H1 (cell line): ENCODE measurements around the gene PTPN1. TPM values are rescaled to one million over a fixed set of nuclear protein-coding genes. Genes with fewer than 3 reads are reported as not detected.

Source experiments
- CTCF ChIA-PET: fragments of 300-600 bp; sonication (Branson Sonifier 250); formaldehyde crosslinking; loops from one replicate; lab custom pipeline; 2021; ENCODE audit not compliant: partially characterized antibody; lab: Charles Lee
- POLR2A ChIA-PET: fragments of 300-600 bp; sonication (Branson Sonifier 250); formaldehyde crosslinking; loops from one replicate; lab custom pipeline; 2021; ENCODE audit warnings: inconsistent platforms; ENCODE audit not compliant: partially characterized antibody; lab: Charles Lee
- DNase-seq, 2 experiments: peaks; one replicate each; pipeline versions ENCODE4 v3.0.0 to v3.0.0-alpha.2; 2010 to 2022; ENCODE audit warnings: low spot score in 2 of 2, low read depth in 1 of 2, mixed read lengths in 1 of 2
- FAIRE-seq: peaks from 2 replicates; lab custom pipeline; 2011; peaks lifted over from hg19 to GRCh38; lab: Jason Lieb, UNC
- H2AFZ ChIP-seq: 2 replicates; pipeline ENCODE4 v1.8.1; 2012; ENCODE audit warnings: low read length, inconsistent platforms
- H2AK5ac ChIP-seq: 2 replicates; pipeline ENCODE4 v1.6.1; 2013; ENCODE audit warnings: low read depth, low read length
- H2BK120ac ChIP-seq: replicated peaks from 2 replicates; pipeline ENCODE3; 2013; ENCODE audit warnings: low read depth, low read length, inconsistent platforms
- H2BK12ac ChIP-seq: 2 replicates; pipeline ENCODE4 v1.6.1; 2013; ENCODE audit warnings: low read depth, low read length
- H2BK15ac ChIP-seq: 2 replicates; pipeline ENCODE4 v1.6.1; 2013; ENCODE audit warnings: low read length
- H2BK20ac ChIP-seq: 2 replicates; pipeline ENCODE4 v1.6.1; 2013; ENCODE audit warnings: low read length
- H2BK5ac ChIP-seq: 2 replicates; pipeline ENCODE4 v1.6.1; 2013; ENCODE audit warnings: low read depth, low read length
- H3K14ac ChIP-seq: 2 replicates; pipeline ENCODE4 v1.6.1; 2013; ENCODE audit warnings: inconsistent platforms; ENCODE audit not compliant: insufficient read length
- H3K18ac ChIP-seq: 2 replicates; pipeline ENCODE4 v1.6.1; 2013; ENCODE audit warnings: low read length; ENCODE audit errors: extremely low read depth
- H3K23ac ChIP-seq: 2 replicates; pipeline ENCODE4 v1.6.1; 2013; ENCODE audit warnings: inconsistent platforms; ENCODE audit not compliant: insufficient read length
- H3K23me2 ChIP-seq: 2 replicates; pipeline ENCODE4 v1.6.1; 2013; ENCODE audit warnings: low read depth, low read length
- H3K27ac ChIP-seq: 2 replicates; pipeline ENCODE4 v1.6.1; 2011; ENCODE audit warnings: low read depth, low read length, inconsistent platforms
- H3K27me3 ChIP-seq, 4 experiments: replicated peaks in 1 of 4; 1 replicate in 1 of 4; 2 replicates in 3 of 4; pipeline versions ENCODE4 v1.6.1 to v1.8.1; 2011 to 2013; ENCODE audit warnings: low read length in 3 of 4, mild to moderate bottlenecking in 3 of 4, inconsistent platforms in 2 of 4, mixed read lengths in 2 of 4, moderate library complexity in 1 of 4; ENCODE audit not compliant: control insufficient read depth in 3 of 4, insufficient read depth in 3 of 4; ENCODE audit errors: extremely low read depth in 1 of 4
- H3K36me3 ChIP-seq, 4 experiments: 2 replicates each; pipeline versions ENCODE4 v1.6.1 to v1.8.1; 2011 to 2013; ENCODE audit warnings: mild to moderate bottlenecking in 4 of 4, low read length in 3 of 4, moderate library complexity in 2 of 4, control low read depth in 1 of 4, inconsistent platforms in 1 of 4; ENCODE audit not compliant: insufficient read depth in 4 of 4, control insufficient read depth in 2 of 4
- H3K4ac ChIP-seq: replicated peaks from 2 replicates; pipeline ENCODE3; 2013; ENCODE audit warnings: low read length, low read depth, mixed read lengths, inconsistent platforms; ENCODE audit not compliant: insufficient read length
- H3K4me1 ChIP-seq, 4 experiments: replicated peaks in 1 of 4; 1 replicate in 1 of 4; 2 replicates in 3 of 4; pipeline versions ENCODE4 v1.6.1 to v1.8.1; 2011 to 2013; ENCODE audit warnings: low read length in 3 of 4, inconsistent platforms in 2 of 4, mixed read lengths in 1 of 4; ENCODE audit not compliant: insufficient read depth in 4 of 4, control insufficient read depth in 3 of 4
- H3K4me2 ChIP-seq, 2 experiments: 2 replicates each; pipeline versions ENCODE4 v1.6.1 to v1.8.1; 2011 to 2013; ENCODE audit warnings: low read depth in 2 of 2, low read length in 2 of 2, control low read depth in 1 of 2, inconsistent platforms in 1 of 2, mild to moderate bottlenecking in 1 of 2; ENCODE audit not compliant: insufficient read depth in 1 of 2
- H3K4me3 ChIP-seq, 4 experiments: fragments of 200-600, 300-600 bp in 1 of 4; sonication (generic), shearing (Covaris generic), sonication (Bioruptor Twin) in 1 of 4; 2 replicates each; pipeline versions ENCODE4 v1.5.1 to v1.8.1; 2011 to 2016; ENCODE audit warnings: low read length in 4 of 4, low read depth in 3 of 4, control low read depth in 2 of 4, inconsistent platforms in 2 of 4, mild to moderate bottlenecking in 2 of 4, mixed read lengths in 1 of 4, moderate library complexity in 1 of 4; ENCODE audit not compliant: insufficient read depth in 2 of 4; ENCODE audit errors: extremely low read depth in 1 of 4
- H3K56ac ChIP-seq: replicated peaks from 2 replicates; pipeline ENCODE3; 2013; ENCODE audit warnings: low read depth, mild to moderate bottlenecking, mixed read lengths, low read length, inconsistent platforms; ENCODE audit not compliant: insufficient read length
- H3K79me1 ChIP-seq: 2 replicates; pipeline ENCODE4 v1.6.1; 2013; ENCODE audit warnings: low read depth, low read length, control low read depth
- H3K79me2 ChIP-seq, 2 experiments: 2 replicates each; pipeline versions ENCODE4 v1.6.1 to v1.8.1; 2012 to 2013; ENCODE audit warnings: low read length in 2 of 2, mild to moderate bottlenecking in 2 of 2, inconsistent platforms in 1 of 2; ENCODE audit not compliant: insufficient read depth in 2 of 2, control insufficient read depth in 1 of 2
- H3K9ac ChIP-seq, 4 experiments: replicated peaks in 1 of 4; 1 replicate in 1 of 4; 2 replicates in 3 of 4; pipeline versions ENCODE4 v1.6.1 to v1.8.1; 2011 to 2013; ENCODE audit warnings: low read depth in 3 of 4, low read length in 3 of 4, control low read depth in 2 of 4, mild to moderate bottlenecking in 2 of 4, moderate library complexity in 2 of 4, inconsistent platforms in 1 of 4; ENCODE audit errors: extremely low read depth in 1 of 4
- H3K9me3 ChIP-seq, 2 experiments: 2 replicates each; pipeline versions ENCODE4 v1.6.1 to v1.8.1; 2012 to 2013; ENCODE audit warnings: mild to moderate bottlenecking in 2 of 2, moderate library complexity in 2 of 2, control low read depth in 1 of 2, inconsistent platforms in 1 of 2, low read depth in 1 of 2, low read length in 1 of 2, mixed read lengths in 1 of 2; ENCODE audit not compliant: insufficient read depth in 2 of 2
- H4K20me1 ChIP-seq, 2 experiments: replicated peaks in 1 of 2; 2 replicates each; pipeline versions ENCODE3 to v1.8.1; 2011 to 2013; ENCODE audit warnings: inconsistent platforms in 2 of 2, low read length in 2 of 2, mild to moderate bottlenecking in 1 of 2; ENCODE audit not compliant: insufficient read depth in 2 of 2, control insufficient read depth in 1 of 2
- H4K5ac ChIP-seq: 2 replicates; pipeline ENCODE4 v1.6.1; 2013; ENCODE audit warnings: low read length, low read depth, mixed read lengths, inconsistent platforms; ENCODE audit not compliant: insufficient read length
- H4K8ac ChIP-seq: 2 replicates; pipeline ENCODE4 v1.8.0; 2013; ENCODE audit warnings: mild to moderate bottlenecking, moderate library complexity, low read length, inconsistent platforms; ENCODE audit not compliant: insufficient read depth; ENCODE audit errors: extremely low read depth
- H4K91ac ChIP-seq: replicated peaks from 2 replicates; pipeline ENCODE3; 2013; ENCODE audit warnings: low read length, mixed read lengths, inconsistent platforms; ENCODE audit not compliant: insufficient read length
- BRCA1 ChIP-seq: IDR thresholded peaks from 2 replicates; pipeline ENCODE4 v1.6.1; 2012; ENCODE audit warnings: low read depth, low read length, improper control_type of control experiment
- CHD1 ChIP-seq: IDR thresholded peaks from 2 replicates; pipeline ENCODE4 v1.6.1; 2012; ENCODE audit warnings: low read depth, low read length, improper control_type of control experiment
- CHD2 ChIP-seq: IDR thresholded peaks from 2 replicates; pipeline ENCODE4 v1.6.1; 2012; ENCODE audit warnings: low read length, improper control_type of control experiment
- FOSL1 ChIP-seq: IDR thresholded peaks from 2 replicates; pipeline ENCODE4 v1.6.1; 2011; ENCODE audit warnings: mild to moderate bottlenecking, low read depth, low read length, moderate library complexity; ENCODE audit not compliant: insufficient read depth
- GTF2F1 ChIP-seq: IDR thresholded peaks from 2 replicates; pipeline ENCODE4 v1.6.1; 2012; ENCODE audit warnings: low read depth, low read length, improper control_type of control experiment, borderline replicate concordance
- HDAC2 ChIP-seq, 2 experiments: fragments of 300-600 bp in 1 of 2; sonication (generic) in 1 of 2; IDR thresholded peaks; 2 replicates each; pipeline ENCODE4 v1.6.1; 2011 to 2012; ENCODE audit warnings: low read depth in 2 of 2, low read length in 2 of 2, mild to moderate bottlenecking in 2 of 2, moderate library complexity in 2 of 2, borderline replicate concordance in 1 of 2, inconsistent platforms in 1 of 2
- KDM5A ChIP-seq: fragments of 200-600 bp; IDR thresholded peaks from 2 replicates; pipeline ENCODE4 v1.7.1; 2012; ENCODE audit warnings: mild to moderate bottlenecking, low read length, inconsistent platforms, mixed read lengths
- RBBP5 ChIP-seq: IDR thresholded peaks from 2 replicates; pipeline ENCODE4 v1.7.1; 2012; ENCODE audit warnings: low read depth, mild to moderate bottlenecking, inconsistent platforms, low read length, moderate library complexity, borderline replicate concordance
- RXRA ChIP-seq: IDR thresholded peaks from 2 replicates; pipeline ENCODE4 v1.6.1; 2011; ENCODE audit warnings: low read depth, mild to moderate bottlenecking, low read length, moderate library complexity; ENCODE audit not compliant: insufficient read depth
- SIX5 ChIP-seq: IDR thresholded peaks from 2 replicates; pipeline ENCODE4 v1.6.1; 2011; ENCODE audit warnings: mild to moderate bottlenecking, low read depth, low read length
- TAF1 ChIP-seq: IDR thresholded peaks from 2 replicates; pipeline ENCODE4 v1.6.1; 2011; ENCODE audit warnings: mild to moderate bottlenecking, low read depth, low read length
- TBP ChIP-seq: IDR thresholded peaks from 2 replicates; pipeline ENCODE4 v1.6.1; 2011; ENCODE audit warnings: low read depth, low read length, improper control_type of control experiment
- WGBS, 2 experiments: shearing (Covaris generic) in 1 of 2; methylation state at CpG; one replicate each; pipeline versions ENCODE4 v1.1.6 to v1.1.7; 2013 to 2015; ENCODE audit warnings: low lambda C conversion rate in 2 of 2, mixed read lengths in 2 of 2, inconsistent platforms in 1 of 2, low coverage in 1 of 2, missing lambda C conversion rate in 1 of 2; ENCODE audit not compliant: insufficient replicate concordance in 2 of 2, insufficient coverage in 1 of 2, insufficient read length in 1 of 2; ENCODE audit errors: extremely low coverage in 1 of 2, missing lambda C conversion rate in 1 of 2; 5-methylcytosine and 5-hydroxymethylcytosine counted together
- polyA plus RNA-seq, 7 experiments: library from polyadenylated mRNA; depleted of rRNA in 3 of 7; stranded (reverse) in 5 of 7; unstranded in 2 of 7; fragments of >200 nt in 5 of 7; fragments of 200-250 nt in 2 of 7; gene quantifications; 1 replicate in 5 of 7; 2 replicates in 1 of 7; 4 replicates in 1 of 7; pipeline versions ENCODE4 v1.2.1 to v1.2.3, GENCODE V29; 2011 to 2013; ENCODE audit warnings: missing spikeins in 2 of 7, mixed read lengths in 2 of 7
- total RNA-seq: library from RNA; stranded (reverse); fragmentation: NEBNext Ultra II Directional; extraction: Animal tissue kit (Norgen Biotek cat#: 25700); gene quantifications from 2 replicates; pipeline ENCODE4 v1.2.1, GENCODE V29; 2021

Gene PTPN1
- total and polyA plus RNA-seq, 2 of the 8 experiments (the other 6 are each of a cell fraction or from before 2014, with no cell fraction given) = 18.6 to 32.1 TPM

DNA sequence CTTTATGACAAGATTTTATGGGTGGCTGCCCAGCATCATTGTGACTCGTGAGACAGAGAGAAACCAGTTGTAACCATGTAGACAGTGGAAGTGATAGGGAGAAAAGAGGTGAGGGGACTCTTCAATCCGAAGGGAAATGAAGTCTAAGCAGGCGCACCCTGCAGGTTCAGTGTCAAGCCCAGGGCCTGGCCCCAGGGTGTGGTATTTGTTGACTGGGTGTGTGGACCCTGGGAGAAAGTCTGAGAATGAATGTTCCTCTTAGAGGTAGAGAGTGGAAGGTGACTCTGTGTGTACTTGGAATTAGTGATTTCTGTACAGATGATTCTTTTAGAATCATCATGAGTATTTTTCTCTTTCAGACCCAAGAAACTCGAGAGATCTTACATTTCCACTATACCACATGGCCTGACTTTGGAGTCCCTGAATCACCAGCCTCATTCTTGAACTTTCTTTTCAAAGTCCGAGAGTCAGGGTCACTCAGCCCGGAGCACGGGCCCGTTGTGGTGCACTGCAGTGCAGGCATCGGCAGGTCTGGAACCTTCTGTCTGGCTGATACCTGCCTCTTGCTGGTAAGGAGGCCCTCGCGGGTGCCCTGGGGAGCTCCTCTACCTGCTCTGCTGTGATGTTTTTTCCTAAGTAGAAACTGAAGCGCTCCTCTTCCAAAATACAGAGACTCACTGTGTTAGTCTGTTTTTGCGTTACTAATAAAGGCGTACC, 68.0 kb downstream of the PTPN1 start:
- WGBS, 2 experiments = 94% methylated on average over 14 of the region's 14 CpGs; no CpG with 5 or more reads in 1 of the 2 experiments
- Histone ChIP-seq H4K8ac (no peak overlapping the region), H3K4me1 (no peaks in the 10 kb centered on the region), H4K20me1 (peaks cover 4 to 5% of the 10 kb centered on the region in 2 experiments), H2BK15ac (no peak overlapping the region), H3K18ac (no peak overlapping the region), H3K79me1 (no peaks in the 10 kb centered on the region; the same call in 1 of the 2 replicates), H3K27me3 (no peaks in the 10 kb centered on the region), H3K79me2 (no peaks in the 10 kb centered on the region), H3K27ac (no peak overlapping the region), H3K14ac (no peak overlapping the region), H2BK5ac (no peak overlapping the region; the same call in 1 of the 2 replicates), H3K4me2 (no peak overlapping the region), H3K9ac (no peak overlapping the region), H3K23ac (no peak overlapping the region), H3K23me2 (no peaks in the 10 kb centered on the region), H3K9me3 (no peaks in the 10 kb centered on the region), H2AFZ (no peak overlapping the region), H3K4ac (no peak overlapping the region), H2AK5ac (no peak overlapping the region), H2BK12ac (no peak overlapping the region), H3K36me3 (peaks cover 11 to 26% (median 22%) of the 10 kb centered on the region in 4 experiments; a peak in 7 of 8 replicates), H3K56ac (no peak overlapping the region), H2BK20ac (no peak overlapping the region), H3K4me3 (no peak overlapping the region), H4K5ac (no peak overlapping the region), H2BK120ac (no peak overlapping the region), H4K91ac (no peak overlapping the region)
- ChIA-PET CTCF (interaction anchor here (0.8 to 5.9 kb wide), 13 partner anchors 11 to 297 kb away, joined by 3 to 60 read pairs (median 5); no protein-coding TSS in a partner anchor), POLR2A (no interaction called here)
- DNase-seq (no peak), FAIRE-seq (no peak)
- no peak for TF ChIP-seq RXRA
- TF ChIP-seq HDAC2 (IDR thresholded peaks at IDR 0.05; ENCODE audit: borderline replicate concordance in 1 of 2, low read depth in 2 of 2, low read length in 2 of 2) = no peak
- TF ChIP-seq KDM5A = no peak
- TF ChIP-seq RBBP5 = no peak
- no peak for TF ChIP-seq CHD2
- TF ChIP-seq CHD1 = no peak
- no peak for TF ChIP-seq SIX5
- TF ChIP-seq FOSL1 = no peak
- no peak for TF ChIP-seq TAF1
- TF ChIP-seq BRCA1 = no peak
- no peak for TF ChIP-seq TBP
- TF ChIP-seq GTF2F1 = no peak
